Fibroblast of villous mesenchyme (primary cell): ENCODE measurements around the gene ASB15. TPM values are rescaled to one million over a fixed set of nuclear protein-coding genes. Genes with fewer than 3 reads are reported as not detected.

Experiments used
- DNase-seq: peaks from one replicate; pipeline ENCODE4 v3.0.0-alpha.2; 2010; ENCODE audit warnings: low read depth
- H3K4me3 ChIP-seq: 2 replicates; pipeline ENCODE4 v1.5.1; 2011; ENCODE audit warnings: low read depth, mild to moderate bottlenecking, low read length
- total RNA-seq: library from RNA; depleted of rRNA; stranded (reverse); fragments of >200 nt; gene quantifications from 2 replicates; pipeline ENCODE4 v1.2.3, GENCODE V29; 2012
- TF ChIP-seq, protein P1 (sequence below): IDR thresholded peaks from 2 replicates; pipeline ENCODE4 v1.5.1; 2012; ENCODE audit warnings: low read depth, mild to moderate bottlenecking, low read length; ENCODE audit not compliant: insufficient read depth

The ASB15 gene
- total RNA-seq, 1 donor: not detected

DNA sequence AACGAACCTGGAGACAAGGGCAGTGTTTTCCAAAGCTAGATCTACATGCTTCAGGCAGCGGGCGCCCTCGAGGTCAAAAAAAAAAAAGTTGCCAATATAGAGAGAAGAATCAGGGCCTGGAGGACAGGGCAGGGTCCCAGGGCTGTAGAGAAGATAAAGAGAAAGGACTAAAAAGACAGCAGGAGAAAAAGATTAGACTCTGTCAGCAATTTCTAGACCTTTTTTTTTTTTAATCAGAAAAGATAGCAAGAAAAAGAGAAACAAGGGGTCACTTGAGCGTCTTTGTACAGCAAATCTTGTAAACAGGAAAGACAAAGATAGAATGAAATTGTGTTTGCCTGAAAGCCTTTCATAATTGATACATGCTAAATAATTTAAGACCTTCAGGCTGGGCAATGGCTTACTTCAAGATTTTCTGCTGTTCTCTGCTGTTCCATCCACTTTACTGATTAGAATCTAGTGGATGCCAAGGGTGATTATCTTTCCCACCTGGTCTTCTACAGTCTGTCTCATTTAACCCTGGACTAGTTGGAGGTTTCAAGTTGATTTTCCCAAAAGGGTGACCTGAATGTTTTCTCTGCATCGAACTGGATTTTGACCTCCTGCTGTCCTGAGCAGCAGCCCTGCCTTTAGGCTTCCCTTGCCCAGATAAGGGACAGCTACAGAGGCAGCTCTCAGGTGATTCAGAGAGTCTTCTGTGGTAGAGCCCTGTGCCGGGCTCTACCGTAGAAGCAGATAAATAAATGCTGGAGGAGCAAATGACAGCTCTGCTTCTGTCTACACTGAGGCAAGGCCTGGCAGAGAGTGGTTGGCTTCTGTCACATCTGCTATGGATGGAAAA, 59.1 kb downstream of the ASB15 start:
- no peak overlapping the region for H3K4me3 ChIP-seq
- DNase-seq: no peak
- TF ChIP-seq, protein P1, sequence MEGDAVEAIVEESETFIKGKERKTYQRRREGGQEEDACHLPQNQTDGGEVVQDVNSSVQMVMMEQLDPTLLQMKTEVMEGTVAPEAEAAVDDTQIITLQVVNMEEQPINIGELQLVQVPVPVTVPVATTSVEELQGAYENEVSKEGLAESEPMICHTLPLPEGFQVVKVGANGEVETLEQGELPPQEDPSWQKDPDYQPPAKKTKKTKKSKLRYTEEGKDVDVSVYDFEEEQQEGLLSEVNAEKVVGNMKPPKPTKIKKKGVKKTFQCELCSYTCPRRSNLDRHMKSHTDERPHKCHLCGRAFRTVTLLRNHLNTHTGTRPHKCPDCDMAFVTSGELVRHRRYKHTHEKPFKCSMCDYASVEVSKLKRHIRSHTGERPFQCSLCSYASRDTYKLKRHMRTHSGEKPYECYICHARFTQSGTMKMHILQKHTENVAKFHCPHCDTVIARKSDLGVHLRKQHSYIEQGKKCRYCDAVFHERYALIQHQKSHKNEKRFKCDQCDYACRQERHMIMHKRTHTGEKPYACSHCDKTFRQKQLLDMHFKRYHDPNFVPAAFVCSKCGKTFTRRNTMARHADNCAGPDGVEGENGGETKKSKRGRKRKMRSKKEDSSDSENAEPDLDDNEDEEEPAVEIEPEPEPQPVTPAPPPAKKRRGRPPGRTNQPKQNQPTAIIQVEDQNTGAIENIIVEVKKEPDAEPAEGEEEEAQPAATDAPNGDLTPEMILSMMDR: no peak

DNA sequence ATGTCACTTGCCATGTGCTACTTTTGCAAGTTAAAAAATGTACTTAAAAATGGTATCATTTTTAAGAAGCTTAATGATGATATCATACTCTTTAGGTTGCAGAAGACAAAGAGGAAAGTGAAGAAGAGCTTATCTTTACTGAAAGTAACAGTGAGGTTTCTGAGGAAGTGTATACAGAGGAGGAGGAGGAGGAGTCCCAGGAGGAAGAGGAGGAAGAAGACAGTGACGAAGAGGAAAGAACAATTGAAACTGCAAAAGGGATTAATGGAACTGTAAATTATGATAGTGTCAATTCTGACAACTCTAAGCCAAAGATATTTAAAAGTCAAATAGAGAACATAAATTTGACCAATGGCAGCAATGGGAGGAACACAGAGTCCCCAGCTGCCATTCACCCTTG, 60.1 kb downstream of the ASB15 start:
- DNase-seq: no peak
- TF ChIP-seq, protein P1: no peak
- no peak overlapping the region for H3K4me3 ChIP-seq

DNA sequence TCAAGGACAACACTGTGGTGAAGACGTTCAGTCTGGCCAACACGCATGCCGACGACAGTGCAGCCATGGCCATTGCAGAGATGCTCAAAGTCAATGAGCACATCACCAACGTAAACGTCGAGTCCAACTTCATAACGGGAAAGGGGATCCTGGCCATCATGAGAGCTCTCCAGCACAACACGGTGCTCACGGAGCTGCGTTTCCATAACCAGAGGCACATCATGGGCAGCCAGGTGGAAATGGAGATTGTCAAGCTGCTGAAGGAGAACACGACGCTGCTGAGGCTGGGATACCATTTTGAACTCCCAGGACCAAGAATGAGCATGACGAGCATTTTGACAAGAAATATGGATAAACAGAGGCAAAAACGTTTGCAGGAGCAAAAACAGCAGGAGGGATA, 60.7 kb downstream of the ASB15 start:
- DNase-seq: no peak
- TF ChIP-seq, protein P1: no peak
- no peak overlapping the region for H3K4me3 ChIP-seq

DNA sequence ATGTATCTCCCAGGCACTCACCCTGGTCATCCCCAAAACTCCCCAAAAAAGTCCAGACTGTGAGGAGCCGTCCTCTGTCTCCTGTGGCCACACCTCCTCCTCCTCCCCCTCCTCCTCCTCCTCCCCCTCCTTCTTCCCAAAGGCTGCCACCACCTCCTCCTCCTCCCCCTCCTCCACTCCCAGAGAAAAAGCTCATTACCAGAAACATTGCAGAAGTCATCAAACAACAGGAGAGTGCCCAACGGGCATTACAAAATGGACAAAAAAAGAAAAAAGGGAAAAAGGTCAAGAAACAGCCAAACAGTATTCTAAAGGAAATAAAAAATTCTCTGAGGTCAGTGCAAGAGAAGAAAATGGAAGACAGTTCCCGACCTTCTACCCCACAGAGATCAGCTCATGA, 61.1 kb downstream of the ASB15 start:
- DNase-seq: no peak
- TF ChIP-seq, protein P1: no peak
- H3K4me3 ChIP-seq: no peak overlapping the region

DNA sequence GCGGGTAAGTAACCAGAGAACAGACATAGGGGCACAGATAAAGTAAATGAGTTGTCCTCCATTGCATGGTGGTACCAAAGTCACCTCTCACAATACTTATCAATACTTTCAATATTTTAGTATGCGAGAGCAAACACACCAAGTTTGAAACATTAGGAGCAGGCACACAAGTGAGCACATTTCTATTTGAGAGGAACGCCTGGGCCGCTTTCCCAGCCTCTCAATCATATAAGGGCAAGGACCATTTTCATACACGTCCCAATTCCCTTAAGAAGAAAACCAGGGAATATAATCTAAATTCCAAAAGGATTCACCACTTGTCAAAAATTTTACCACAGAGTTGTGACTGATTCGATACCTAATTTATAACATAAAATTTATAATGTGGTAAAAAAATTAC, 61.6 kb downstream of the ASB15 start:
- TF ChIP-seq, protein P1: no peak
- no peak overlapping the region for H3K4me3 ChIP-seq
- no peak for DNase-seq

DNA sequence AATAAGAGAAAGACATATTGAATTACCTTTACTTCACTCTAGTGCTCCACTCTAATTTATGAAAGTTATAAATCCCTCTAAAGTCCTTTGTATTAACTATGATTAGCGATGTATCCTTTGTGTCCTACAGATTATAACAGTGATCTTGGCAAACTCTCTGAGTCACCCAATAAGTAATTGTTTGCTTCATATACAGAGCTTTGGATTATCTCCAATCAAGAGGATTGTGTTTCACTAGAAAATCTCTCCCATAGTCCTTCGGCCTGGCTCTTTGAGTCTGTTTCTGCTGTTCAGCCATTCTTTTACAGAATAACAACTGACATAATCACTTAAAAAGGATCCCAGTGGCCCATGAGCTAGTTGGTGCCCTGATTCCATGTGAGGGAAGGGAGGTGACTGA, 63.5 kb downstream of the ASB15 start:
- TF ChIP-seq, protein P1: no peak
- DNase-seq: no peak
- no peak overlapping the region for H3K4me3 ChIP-seq

DNA sequence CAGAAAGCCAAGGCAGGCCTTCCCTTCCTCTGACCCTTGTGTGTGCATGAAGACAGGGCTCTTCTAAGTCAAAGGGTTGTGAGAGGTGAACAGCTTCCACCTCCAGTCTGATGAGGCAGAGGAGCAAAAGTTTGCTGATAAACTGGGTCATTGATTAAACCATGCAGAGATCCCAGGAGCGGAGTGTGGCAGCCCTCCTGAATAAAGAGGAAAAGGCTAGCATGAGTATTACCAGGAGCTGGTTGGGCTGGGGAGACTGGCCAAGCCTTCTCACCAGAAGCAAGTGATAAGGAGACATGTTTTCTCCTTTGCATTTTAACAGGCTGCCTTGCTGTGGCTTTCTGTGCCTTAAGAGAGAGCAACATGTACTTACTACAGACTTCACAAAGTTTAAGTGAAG, 64.3 kb downstream of the ASB15 start:
- TF ChIP-seq, protein P1: no peak
- no peak overlapping the region for H3K4me3 ChIP-seq
- no peak for DNase-seq
